Measurements from ENCODE around the gene KIAA2012. TPM values are rescaled to one million over a fixed set of nuclear protein-coding genes. Genes with fewer than 3 reads are reported as not detected.

The KIAA2012 gene
- total and polyA plus RNA-seq, 4 donors, result under 0.01 to 0.61 (median 0.42) TPM

- TF ChIP-seq HNF4A (conservative IDR thresholded peaks at IDR 0.05) (no peak), FOXA2 (IDR thresholded peaks at IDR 0.05) (no peak), TAF1 (conservative IDR thresholded peaks at IDR 0.05) (no peak), REST (IDR thresholded peaks at IDR 0.05) (no peak), RAD21 (IDR thresholded peaks at IDR 0.05) (no peak), RXRA (IDR thresholded peaks at IDR 0.05) (no peak), HNF4G (IDR thresholded peaks at IDR 0.05) (no peak), EGR1 (IDR thresholded peaks at IDR 0.05; ENCODE audit: low read depth in 2 of 2) (no peak), ZBTB33 (IDR thresholded peaks at IDR 0.05) (no peak), YY1 (IDR thresholded peaks at IDR 0.05) (no peak), JUND (IDR thresholded peaks at IDR 0.05) (no peak), MAX (IDR thresholded peaks at IDR 0.05) (no peak), GABPA (IDR thresholded peaks at IDR 0.05 in 1 of 2, conservative IDR thresholded peaks at IDR 0.05 in 1 of 2) (no peak), CTCF (IDR thresholded peaks at IDR 0.05; ENCODE audit: low read depth, low read length, missing input control) (no peak), SP1 (IDR thresholded peaks at IDR 0.05) (no peak)
- TF ChIP-seq, protein P1, sequence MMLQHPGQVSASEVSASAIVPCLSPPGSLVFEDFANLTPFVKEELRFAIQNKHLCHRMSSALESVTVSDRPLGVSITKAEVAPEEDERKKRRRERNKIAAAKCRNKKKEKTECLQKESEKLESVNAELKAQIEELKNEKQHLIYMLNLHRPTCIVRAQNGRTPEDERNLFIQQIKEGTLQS (IDR thresholded peaks at IDR 0.05), result no peak
- Histone ChIP-seq H3K4me3 (ENCODE audit: low read depth in 1 of 3, low read length in 3 of 3) (no peak overlapping the region), H3K27me3 (ENCODE audit: control insufficient read depth in 4 of 4, insufficient read depth in 4 of 4, low read length in 3 of 4) (peaks cover 0 to 3% (median 0%) of the 10 kb centered on the region in 4 donors), H3K4me1 (ENCODE audit: control insufficient read depth in 4 of 4, insufficient read depth in 4 of 4, low read length in 3 of 4) (peaks cover 3 to 24% (median 14%) of the 10 kb centered on the region in 4 donors), H3K36me3 (ENCODE audit: control insufficient read depth in 4 of 4, insufficient read depth in 3 of 4, low read depth in 1 of 4, low read length in 3 of 4) (no peaks in the 10 kb centered on the region), H3K9me3 (ENCODE audit: control insufficient read depth in 4 of 4, low read length in 3 of 4) (no peaks in the 10 kb centered on the region), H3K9ac (ENCODE audit: low read depth in 1 of 2, low read length in 2 of 2) (no peak overlapping the region), H3K27ac (ENCODE audit: low read depth in 1 of 2, low read length in 2 of 2) (no peak overlapping the region)
- no peak for DNase-seq (ENCODE audit: low spot score)
- WGBS, result 63% methylated on average over 6 of the region's 6 CpGs
Observed at GRCh38 chr2:202109139-202109736, 36.2 kb downstream of the KIAA2012 start.
